Measurements from ENCODE around the gene LDLRAD4.

Gene LDLRAD4

DNA sequence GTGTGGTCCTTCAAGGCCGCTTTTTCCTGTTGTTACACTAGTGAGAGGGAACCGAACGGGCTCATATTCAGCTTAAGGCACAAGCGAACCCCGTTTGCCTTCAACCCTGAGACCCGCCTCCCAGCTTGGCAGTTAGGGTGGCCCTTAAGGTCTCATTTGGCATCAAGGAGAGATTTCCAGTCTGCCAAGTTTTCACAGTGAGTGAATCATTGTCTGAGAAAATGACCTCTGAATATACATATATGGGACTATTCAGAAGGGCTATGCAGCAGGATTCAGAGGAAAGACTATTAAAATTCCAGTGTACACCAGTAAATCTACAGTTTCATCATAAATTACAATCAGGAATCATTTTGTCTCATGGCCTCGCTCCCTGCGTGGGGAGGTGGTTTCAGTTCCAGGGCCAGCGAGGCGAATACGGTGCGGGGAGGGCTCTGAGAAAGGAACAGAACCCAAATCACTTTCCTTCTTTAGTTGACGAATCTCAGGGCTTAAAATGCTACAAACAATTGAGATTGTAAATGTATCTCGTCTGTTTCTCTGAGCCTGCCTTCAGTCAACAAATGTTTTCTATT lies 276.4 kb downstream of the LDLRAD4 start:
- no peaks in the 10 kb centered on the region for H3K4me1 ChIP-seq
- no peaks in the 10 kb centered on the region for H3K9me3 ChIP-seq
- in situ Hi-C loops (cut with MboI; ENCODE audit: low sequenced_read_pairs) = no loop called here
- no peak overlapping the region for H3K4me3 ChIP-seq
- no peaks in the 10 kb centered on the region for H3K36me3 ChIP-seq (replicated peaks)
- DNase-seq (ENCODE audit: low spot score in 2 of 2) = no peak
- H3K27me3 ChIP-seq (ENCODE audit: low read depth) = no peaks in the 10 kb centered on the region

DNA sequence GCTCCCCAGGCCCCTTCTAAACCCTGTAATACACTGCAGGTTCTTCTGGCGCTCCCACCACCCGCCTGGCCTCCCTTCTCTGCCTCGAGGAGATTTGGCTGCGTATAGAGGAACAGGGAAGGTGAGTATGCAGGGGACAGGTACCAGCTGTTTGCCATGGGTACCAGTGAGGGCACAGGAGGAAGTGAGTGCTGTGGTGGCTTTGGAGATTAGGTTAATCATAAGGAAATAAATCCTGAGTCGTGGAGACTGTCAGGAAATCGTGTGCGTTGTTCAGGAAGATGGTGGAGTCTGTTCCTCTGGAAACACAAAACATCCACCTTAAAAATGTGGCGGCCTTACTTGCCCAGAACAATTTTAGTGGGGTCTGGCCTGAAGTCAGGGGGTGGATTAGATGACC lies 277.4 kb downstream of the LDLRAD4 start:
- in situ Hi-C loops (cut with MboI; ENCODE audit: low sequenced_read_pairs) = no loop called here
- DNase-seq (ENCODE audit: low spot score in 2 of 2) = no peak
- H3K4me1 ChIP-seq = no peaks in the 10 kb centered on the region
- no peak overlapping the region for H3K4me3 ChIP-seq
- H3K27me3 ChIP-seq (ENCODE audit: low read depth) = no peaks in the 10 kb centered on the region
- no peaks in the 10 kb centered on the region for H3K9me3 ChIP-seq
- no peaks in the 10 kb centered on the region for H3K36me3 ChIP-seq (replicated peaks)

DNA sequence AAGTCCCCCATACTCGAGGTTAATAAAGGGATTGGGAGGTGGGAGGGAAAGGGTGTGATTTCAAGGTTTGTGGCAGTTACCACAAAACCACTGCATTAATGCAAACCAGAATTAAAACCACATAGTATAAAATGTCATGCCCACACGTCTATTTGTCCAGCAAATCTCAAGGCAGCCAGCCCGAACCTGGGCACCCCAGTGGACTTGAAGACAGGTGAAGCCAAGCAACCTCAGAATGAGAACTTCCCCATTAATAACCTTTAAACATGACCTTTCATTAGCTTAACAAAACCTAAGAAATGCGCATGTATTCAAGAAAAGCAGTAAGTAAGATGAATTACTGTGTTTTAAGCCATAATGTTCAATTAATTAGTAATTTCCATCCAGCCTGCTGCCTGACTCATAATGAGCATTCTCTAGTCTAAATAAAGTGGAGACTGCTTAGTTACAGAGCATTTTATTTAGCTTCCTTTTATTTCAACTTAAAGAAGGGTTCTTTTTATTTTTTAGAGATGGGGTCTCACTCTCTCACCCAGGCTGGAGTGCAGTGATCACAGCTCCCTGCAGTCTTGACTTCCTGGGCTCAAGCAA lies 278.2 kb downstream of the LDLRAD4 start:
- no peak overlapping the region for H3K4me3 ChIP-seq
- no peak for DNase-seq (ENCODE audit: low spot score in 2 of 2)
- in situ Hi-C loops (cut with MboI; ENCODE audit: low sequenced_read_pairs) = no loop called here
- H3K9me3 ChIP-seq = no peaks in the 10 kb centered on the region
- no peaks in the 10 kb centered on the region for H3K27me3 ChIP-seq (ENCODE audit: low read depth)
- no peaks in the 10 kb centered on the region for H3K4me1 ChIP-seq
- H3K36me3 ChIP-seq (replicated peaks) = no peaks in the 10 kb centered on the region

DNA sequence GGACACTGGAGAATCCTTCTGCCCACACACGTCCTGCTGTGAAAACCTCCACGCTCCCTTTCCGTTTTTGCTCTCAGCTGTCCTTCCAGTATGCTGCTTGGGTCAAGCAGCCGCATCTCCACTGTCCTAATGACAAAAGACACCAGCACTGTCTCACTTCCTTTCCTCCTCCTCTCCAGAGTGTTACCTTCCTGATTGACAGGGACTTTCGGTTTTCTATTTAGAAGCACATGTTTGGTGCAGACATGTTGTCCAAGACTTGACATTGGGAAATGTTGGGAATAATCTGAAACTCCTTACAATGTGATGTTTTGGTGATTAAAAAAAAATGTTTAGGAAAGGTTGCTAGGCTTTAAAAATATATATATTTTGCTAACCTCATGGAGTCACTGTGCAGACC lies 281.2 kb downstream of the LDLRAD4 start:
- Histone ChIP-seq H3K36me3 (replicated peaks) (no peaks in the 10 kb centered on the region), H3K9me3 (no peaks in the 10 kb centered on the region), H3K27me3 (ENCODE audit: low read depth) (no peaks in the 10 kb centered on the region), H3K4me3 (no peak overlapping the region), H3K4me1 (no peaks in the 10 kb centered on the region)
- in situ Hi-C loops (cut with MboI; ENCODE audit: low sequenced_read_pairs) = no loop called here
- no peak for DNase-seq (ENCODE audit: low spot score in 2 of 2)

DNA sequence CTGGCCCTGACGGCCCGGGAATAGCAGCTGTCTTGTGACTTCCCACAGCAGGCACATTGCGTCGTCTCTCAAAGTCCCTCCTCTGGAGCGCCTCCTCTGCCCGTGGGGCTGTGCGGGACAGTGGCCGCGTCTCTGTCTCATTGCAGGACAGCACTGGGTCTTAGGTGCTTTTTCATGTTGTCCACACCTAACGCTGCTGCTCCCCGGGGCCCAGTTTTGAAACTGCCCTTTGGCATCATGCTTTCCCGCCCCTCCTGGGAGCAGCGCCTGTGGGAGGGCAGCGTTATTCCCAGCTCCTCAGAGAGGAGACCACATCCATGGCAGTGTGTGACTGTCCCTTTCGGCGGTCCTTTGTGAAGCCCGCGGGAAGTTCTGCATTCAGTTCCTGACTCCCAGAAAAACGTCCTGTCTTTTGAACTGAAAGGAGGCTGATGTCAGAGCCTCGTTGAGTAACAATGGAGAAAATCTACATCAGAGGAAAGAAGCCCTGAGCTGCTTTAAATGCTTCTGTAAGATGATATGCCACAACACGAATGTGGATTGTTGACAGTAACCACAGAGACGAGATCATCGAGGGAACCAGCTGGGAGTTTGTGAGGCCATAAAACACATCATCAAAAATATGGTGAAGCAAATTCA lies 281.8 kb downstream of the LDLRAD4 start:
- Histone ChIP-seq H3K4me1 (no peaks in the 10 kb centered on the region), H3K4me3 (no peak overlapping the region), H3K9me3 (no peaks in the 10 kb centered on the region), H3K27me3 (ENCODE audit: low read depth) (no peaks in the 10 kb centered on the region), H3K36me3 (replicated peaks) (no peaks in the 10 kb centered on the region)
- DNase-seq (ENCODE audit: low spot score in 2 of 2) = no peak
- in situ Hi-C loops (cut with MboI; ENCODE audit: low sequenced_read_pairs) = no loop called here

DNA sequence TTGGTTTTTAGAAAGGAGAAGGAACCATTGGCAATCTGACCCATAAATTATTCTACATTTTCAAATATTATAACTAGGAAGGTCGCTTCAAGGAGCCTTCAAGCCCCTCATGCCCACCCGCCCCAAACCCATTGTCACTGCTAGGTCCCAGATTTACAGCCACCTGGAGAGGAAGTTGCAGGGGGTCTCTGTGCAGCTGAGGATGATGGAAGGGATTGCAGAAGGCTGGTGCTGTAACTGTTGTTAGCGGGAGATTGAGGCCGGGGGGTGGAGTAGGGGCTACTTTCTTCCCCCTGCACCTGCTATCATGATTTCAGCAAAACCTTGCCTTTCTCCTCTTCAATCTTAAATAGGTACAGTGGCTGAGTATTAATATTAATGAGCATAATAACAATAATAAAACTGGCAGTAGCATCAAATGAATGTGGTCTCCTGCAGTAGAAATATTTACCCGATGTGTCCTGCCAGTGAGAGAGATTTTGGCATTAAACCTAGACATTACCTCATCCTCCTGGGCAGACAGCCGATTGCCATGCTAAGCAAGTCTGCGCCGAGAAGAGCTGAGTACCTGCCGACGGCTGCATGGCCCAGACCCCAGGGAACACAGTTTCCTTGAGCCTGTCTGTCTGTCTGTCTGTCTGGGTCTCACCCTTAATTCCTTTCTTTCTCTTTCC lies 282.4 kb downstream of the LDLRAD4 start:
- in situ Hi-C loops (cut with MboI; ENCODE audit: low sequenced_read_pairs) = no loop called here
- H3K4me3 ChIP-seq = no peak overlapping the region
- no peak for DNase-seq (ENCODE audit: low spot score in 2 of 2)
- H3K9me3 ChIP-seq = no peaks in the 10 kb centered on the region
- no peaks in the 10 kb centered on the region for H3K27me3 ChIP-seq (ENCODE audit: low read depth)
- no peaks in the 10 kb centered on the region for H3K4me1 ChIP-seq
- H3K36me3 ChIP-seq (replicated peaks) = no peaks in the 10 kb centered on the region

DNA sequence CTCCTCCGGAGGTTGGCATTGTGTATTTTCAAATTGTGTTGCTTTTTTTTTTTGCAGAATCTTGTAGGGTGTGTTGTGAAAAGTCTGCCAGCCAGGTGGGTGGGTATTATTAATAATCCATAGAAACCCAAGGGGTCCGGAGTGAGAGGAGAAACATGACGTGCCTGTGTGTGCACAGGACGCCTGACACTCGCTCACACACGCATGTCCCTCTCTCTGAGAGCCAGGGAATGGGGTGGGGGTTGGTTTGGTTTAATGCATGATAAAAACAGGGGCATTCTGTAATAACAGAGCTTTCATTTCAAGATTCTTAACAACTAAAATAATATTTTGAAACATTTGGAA lies 283.0 kb downstream of the LDLRAD4 start:
- Histone ChIP-seq H3K4me3 (no peak overlapping the region), H3K4me1 (no peaks in the 10 kb centered on the region), H3K9me3 (no peaks in the 10 kb centered on the region), H3K27me3 (ENCODE audit: low read depth) (no peaks in the 10 kb centered on the region), H3K36me3 (replicated peaks) (no peaks in the 10 kb centered on the region)
- no peak for DNase-seq (ENCODE audit: low spot score in 2 of 2)
- in situ Hi-C loops (cut with MboI; ENCODE audit: low sequenced_read_pairs) = no loop called here

DNA sequence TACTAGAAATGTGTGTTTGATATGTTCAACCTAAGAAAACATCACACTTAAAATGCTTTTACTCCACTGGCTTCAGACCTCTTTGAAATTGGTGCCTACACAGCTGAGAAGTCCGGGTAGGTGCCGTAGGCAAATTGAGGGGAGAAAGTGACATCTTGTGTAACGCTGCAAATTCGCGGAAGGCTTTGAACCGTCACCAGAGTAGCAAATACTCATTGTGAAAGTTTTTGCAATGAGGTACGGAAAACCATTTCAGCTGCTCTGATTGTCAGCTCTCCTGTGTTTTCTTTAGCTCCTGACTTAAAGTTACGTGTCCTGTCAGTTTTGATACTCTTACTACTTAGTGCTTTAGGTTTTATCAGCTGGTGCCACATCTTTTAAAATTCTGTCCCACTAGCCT lies 283.3 kb downstream of the LDLRAD4 start:
- H3K36me3 ChIP-seq (replicated peaks) = no peaks in the 10 kb centered on the region
- no peaks in the 10 kb centered on the region for H3K4me1 ChIP-seq
- H3K9me3 ChIP-seq = no peaks in the 10 kb centered on the region
- no peak overlapping the region for H3K4me3 ChIP-seq
- in situ Hi-C loops (cut with MboI; ENCODE audit: low sequenced_read_pairs) = no loop called here
- H3K27me3 ChIP-seq (ENCODE audit: low read depth) = no peaks in the 10 kb centered on the region
- DNase-seq (ENCODE audit: low spot score in 2 of 2) = no peak

DNA sequence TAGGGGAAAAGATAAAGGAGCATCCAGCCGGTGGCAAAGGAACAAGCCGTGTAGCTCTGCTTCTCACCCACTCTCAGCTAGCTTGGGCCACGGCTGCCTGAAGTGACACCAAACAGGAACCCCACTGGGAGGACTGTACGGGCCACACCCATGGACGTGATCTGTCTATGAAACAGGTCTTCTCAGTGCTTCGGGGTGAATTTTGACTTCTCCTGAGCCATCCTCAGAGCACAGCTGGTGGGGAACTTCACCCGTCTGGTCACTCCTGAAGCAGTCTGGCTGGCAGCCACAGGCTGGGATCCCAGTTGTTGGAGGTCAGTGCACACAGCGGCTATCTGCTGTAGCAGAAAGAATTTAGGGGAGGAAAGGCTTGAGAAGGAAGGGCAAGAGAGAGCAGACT lies 284.0 kb downstream of the LDLRAD4 start:
- no peaks in the 10 kb centered on the region for H3K4me1 ChIP-seq
- no peaks in the 10 kb centered on the region for H3K27me3 ChIP-seq (ENCODE audit: low read depth)
- in situ Hi-C loops (cut with MboI; ENCODE audit: low sequenced_read_pairs) = no loop called here
- DNase-seq (ENCODE audit: low spot score in 2 of 2) = no peak
- H3K4me3 ChIP-seq = no peak overlapping the region
- no peaks in the 10 kb centered on the region for H3K36me3 ChIP-seq (replicated peaks)
- no peaks in the 10 kb centered on the region for H3K9me3 ChIP-seq

DNA sequence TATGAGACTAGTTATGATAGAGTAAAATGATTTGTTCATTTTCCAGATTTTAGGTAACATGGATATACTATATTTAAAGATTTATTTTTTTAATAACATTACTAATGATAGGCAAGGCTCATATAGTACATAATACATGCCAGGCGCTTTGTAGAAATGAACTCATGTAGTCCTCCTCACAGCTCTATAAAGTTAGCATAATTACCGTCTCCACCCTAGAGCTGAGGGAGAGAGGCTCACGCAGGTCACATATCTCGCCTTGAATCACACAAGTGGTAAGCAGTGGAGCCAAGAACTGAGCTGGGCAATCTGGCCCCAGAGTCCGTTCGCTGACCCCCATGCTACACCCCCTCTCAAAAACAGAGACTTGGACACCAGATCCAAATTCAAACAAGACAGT lies 285.3 kb downstream of the LDLRAD4 start:
- no peaks in the 10 kb centered on the region for H3K36me3 ChIP-seq (replicated peaks)
- no peaks in the 10 kb centered on the region for H3K4me1 ChIP-seq
- in situ Hi-C loops (cut with MboI; ENCODE audit: low sequenced_read_pairs) = no loop called here
- no peaks in the 10 kb centered on the region for H3K27me3 ChIP-seq (ENCODE audit: low read depth)
- DNase-seq (ENCODE audit: low spot score in 2 of 2) = no peak
- H3K9me3 ChIP-seq = no peaks in the 10 kb centered on the region
- H3K4me3 ChIP-seq = no peak overlapping the region

DNA sequence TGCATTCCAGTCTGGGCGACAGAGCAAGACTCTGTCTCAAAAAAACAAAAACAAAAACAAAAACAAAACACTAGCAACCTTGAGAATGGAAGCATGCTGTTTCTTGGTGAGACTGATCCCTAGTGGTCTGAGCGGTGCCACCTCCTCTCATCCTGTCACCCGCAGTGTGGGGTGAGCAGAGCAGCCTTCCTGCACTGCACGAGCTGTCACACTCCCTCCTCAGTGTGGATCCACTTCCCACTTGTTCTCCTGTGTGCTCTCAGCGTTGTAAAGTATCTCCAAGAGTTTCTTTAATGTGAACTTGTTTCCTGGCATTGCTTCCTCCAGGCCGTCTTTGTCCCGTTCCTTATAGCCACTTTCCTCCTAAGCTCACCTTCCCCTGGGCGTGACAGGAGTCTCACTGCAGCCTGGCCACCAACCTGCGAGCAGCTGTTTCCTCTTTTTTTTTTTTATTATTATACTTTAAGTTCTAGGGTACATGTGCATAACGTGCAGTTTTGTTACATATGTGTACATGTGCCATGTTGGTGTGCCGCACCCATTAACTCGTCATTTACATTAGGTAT lies 287.3 kb downstream of the LDLRAD4 start:
- H3K4me1 ChIP-seq = no peaks in the 10 kb centered on the region
- in situ Hi-C loops (cut with MboI; ENCODE audit: low sequenced_read_pairs) = no loop called here

DNA sequence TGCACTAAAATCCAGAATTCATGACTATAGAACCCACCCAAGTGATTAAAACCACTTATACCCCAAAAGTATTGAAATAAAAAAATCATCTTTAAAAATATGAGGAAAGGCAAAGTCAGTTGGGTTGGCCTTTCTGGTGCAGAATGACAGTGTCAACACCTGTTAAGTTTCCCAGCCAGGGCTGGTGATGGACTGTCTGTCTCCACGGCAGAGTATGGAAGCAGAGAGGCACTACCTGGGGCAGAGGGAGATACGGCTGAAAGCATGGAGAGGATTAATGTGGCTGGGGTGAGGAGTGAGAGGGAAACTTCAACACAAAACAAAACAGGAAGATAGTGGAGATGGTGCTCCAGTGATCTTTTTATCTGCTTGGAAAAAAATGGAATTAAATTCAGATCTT lies 292.0 kb downstream of the LDLRAD4 start:
- no peak overlapping the region for H3K4me3 ChIP-seq
- H3K4me1 ChIP-seq = no peaks in the 10 kb centered on the region
- H3K36me3 ChIP-seq (replicated peaks) = no peaks in the 10 kb centered on the region
- H3K9me3 ChIP-seq = no peaks in the 10 kb centered on the region
- in situ Hi-C loops (cut with MboI; ENCODE audit: low sequenced_read_pairs) = no loop called here
- DNase-seq (ENCODE audit: low spot score in 2 of 2) = no peak
- no peaks in the 10 kb centered on the region for H3K27me3 ChIP-seq (ENCODE audit: low read depth)

More for the DNA sequence above, 287.3 kb downstream of the LDLRAD4 start:
- Histone ChIP-seq H3K9me3 (no peaks in the 10 kb centered on the region), H3K4me3 (no peak overlapping the region), H3K36me3 (replicated peaks) (no peaks in the 10 kb centered on the region), H3K27me3 (ENCODE audit: low read depth) (no peaks in the 10 kb centered on the region)
- no peak for DNase-seq (ENCODE audit: low spot score in 2 of 2)

DNA sequence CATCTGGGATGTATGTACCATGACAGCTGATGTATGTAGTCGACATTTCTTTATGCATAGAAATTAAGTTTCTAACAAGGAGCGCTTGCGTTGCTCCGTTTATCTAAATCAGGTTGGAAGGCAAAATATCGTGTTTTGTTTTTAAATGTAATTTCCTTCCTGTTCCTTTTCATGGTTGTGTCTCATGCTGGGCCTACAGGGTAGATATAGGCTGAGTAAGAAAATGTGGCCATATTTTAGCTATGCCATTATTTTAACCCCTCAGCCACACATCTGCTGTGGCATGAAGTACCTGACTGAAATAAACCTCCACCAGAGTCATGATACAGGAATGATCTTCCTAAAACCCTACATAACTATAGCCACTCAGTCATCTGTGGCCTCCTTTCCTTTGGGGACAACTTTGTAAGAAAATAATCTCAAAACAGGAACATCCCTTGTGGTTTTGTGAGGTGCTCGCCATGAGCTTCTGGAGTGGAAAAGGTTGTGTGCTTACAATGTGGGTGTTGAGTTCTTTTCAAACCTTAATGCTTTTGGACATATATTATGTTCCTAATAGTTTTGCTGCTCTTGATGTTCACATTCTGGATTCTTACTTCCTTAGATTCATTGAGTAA lies 293.5 kb downstream of the LDLRAD4 start:
- Histone ChIP-seq H3K4me1 (no peaks in the 10 kb centered on the region), H3K9me3 (no peaks in the 10 kb centered on the region), H3K36me3 (replicated peaks) (no peaks in the 10 kb centered on the region), H3K27me3 (ENCODE audit: low read depth) (no peaks in the 10 kb centered on the region), H3K4me3 (no peak overlapping the region)
- DNase-seq (ENCODE audit: low spot score in 2 of 2) = no peak
- in situ Hi-C loops (cut with MboI; ENCODE audit: low sequenced_read_pairs) = no loop called here

DNA sequence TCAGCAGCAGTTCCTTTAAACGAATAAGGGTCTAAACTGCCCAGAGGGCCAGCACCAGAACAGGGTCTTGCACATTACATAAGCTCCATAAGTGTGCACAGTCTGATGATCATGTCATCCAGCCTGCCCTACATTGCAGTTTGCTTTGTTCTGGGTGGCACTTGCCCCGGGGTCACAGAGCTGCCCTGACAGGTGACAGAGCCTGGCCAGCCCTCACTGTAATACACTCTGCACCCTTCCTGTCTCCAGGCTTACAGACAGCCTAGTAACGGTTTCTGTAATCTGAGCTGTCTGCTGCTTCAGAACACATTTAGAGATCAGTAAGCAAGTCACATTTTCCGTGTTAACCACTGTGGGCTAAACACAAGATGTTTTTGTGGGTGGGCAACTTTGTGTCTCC lies 294.5 kb downstream of the LDLRAD4 start:
- no peak overlapping the region for H3K4me3 ChIP-seq
- DNase-seq (ENCODE audit: low spot score in 2 of 2) = no peak
- H3K4me1 ChIP-seq = no peaks in the 10 kb centered on the region
- H3K27me3 ChIP-seq (ENCODE audit: low read depth) = no peaks in the 10 kb centered on the region
- H3K36me3 ChIP-seq (replicated peaks) = no peaks in the 10 kb centered on the region
- H3K9me3 ChIP-seq = no peaks in the 10 kb centered on the region
- in situ Hi-C loops (cut with MboI; ENCODE audit: low sequenced_read_pairs) = no loop called here

All from HAP-1 (cell line).